Measurements from ENCODE around the gene ZBTB8OS. TPM values are rescaled to one million over a fixed set of nuclear protein-coding genes. Genes with fewer than 3 reads are reported as not detected.

Gene ZBTB8OS
- total RNA-seq, 1 experiment from 2014 or later = 49.2 TPM

DNA sequence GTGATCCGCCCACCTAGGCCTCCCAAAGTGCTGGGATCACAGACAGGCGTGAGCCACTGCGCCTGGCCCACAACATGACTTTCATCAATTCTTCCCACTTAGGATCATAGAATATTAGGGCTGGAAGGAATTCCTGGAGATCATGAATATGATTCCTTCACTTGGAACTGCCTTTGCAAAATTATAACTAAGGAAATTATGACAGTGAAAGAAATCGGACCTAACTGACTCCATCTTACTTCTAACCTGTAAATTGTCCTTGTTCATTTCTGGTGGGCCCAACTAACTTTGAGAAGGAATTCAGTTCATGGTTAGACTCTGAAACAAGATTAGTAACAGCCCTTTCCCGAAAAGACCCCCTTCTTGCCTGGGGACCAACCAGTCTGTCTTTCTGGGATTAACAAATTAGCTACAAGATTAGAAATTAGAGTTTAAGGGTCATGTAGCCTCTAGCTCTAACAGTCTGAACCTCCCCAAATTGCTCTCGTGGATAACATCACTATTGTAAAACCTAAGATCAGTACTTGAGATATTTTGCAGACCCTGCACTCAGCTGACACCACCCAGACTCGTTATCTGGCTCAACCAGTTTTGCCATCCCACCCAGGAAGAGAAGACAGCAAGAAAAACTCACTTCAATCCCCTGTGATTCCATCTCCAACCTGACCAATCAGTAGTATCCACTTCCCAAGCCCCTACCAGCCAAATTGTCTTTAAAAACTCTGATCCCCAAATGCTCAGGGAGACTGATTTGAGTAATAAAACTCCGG is 14.7 kb downstream of the ZBTB8OS start:
- TF ChIP-seq ELF1 (IDR thresholded peaks at IDR 0.05; ENCODE audit: borderline replicate concordance, low read depth) = no peak
- TF ChIP-seq, protein P1, sequence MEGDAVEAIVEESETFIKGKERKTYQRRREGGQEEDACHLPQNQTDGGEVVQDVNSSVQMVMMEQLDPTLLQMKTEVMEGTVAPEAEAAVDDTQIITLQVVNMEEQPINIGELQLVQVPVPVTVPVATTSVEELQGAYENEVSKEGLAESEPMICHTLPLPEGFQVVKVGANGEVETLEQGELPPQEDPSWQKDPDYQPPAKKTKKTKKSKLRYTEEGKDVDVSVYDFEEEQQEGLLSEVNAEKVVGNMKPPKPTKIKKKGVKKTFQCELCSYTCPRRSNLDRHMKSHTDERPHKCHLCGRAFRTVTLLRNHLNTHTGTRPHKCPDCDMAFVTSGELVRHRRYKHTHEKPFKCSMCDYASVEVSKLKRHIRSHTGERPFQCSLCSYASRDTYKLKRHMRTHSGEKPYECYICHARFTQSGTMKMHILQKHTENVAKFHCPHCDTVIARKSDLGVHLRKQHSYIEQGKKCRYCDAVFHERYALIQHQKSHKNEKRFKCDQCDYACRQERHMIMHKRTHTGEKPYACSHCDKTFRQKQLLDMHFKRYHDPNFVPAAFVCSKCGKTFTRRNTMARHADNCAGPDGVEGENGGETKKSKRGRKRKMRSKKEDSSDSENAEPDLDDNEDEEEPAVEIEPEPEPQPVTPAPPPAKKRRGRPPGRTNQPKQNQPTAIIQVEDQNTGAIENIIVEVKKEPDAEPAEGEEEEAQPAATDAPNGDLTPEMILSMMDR (IDR thresholded peaks at IDR 0.05 in 2 of 3, conservative IDR thresholded peaks at IDR 0.05 in 1 of 3; ENCODE audit: borderline replicate concordance in 1 of 3, insufficient read depth in 1 of 3, low read depth in 2 of 3, low read length in 2 of 3) = no peak
- TF ChIP-seq SRF (IDR thresholded peaks at IDR 0.05; ENCODE audit: low read depth) = no peak
- no peak for TF ChIP-seq ZNF274 (IDR thresholded peaks at IDR 0.05; ENCODE audit: low read depth, low read length)
- TF ChIP-seq, protein P2, sequence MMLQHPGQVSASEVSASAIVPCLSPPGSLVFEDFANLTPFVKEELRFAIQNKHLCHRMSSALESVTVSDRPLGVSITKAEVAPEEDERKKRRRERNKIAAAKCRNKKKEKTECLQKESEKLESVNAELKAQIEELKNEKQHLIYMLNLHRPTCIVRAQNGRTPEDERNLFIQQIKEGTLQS (IDR thresholded peaks at IDR 0.05) = no peak
- TF ChIP-seq FOSL1 (IDR thresholded peaks at IDR 0.05; ENCODE audit: low read depth) = no peak
- no peak for TF ChIP-seq SP1 (IDR thresholded peaks at IDR 0.05; ENCODE audit: low read depth)
- TF ChIP-seq CBX3 (IDR thresholded peaks at IDR 0.05; ENCODE audit: low read depth) = no peak
- TF ChIP-seq EGR1 (IDR thresholded peaks at IDR 0.05; ENCODE audit: low read depth) = no peak
- no peak for TF ChIP-seq YY1 (IDR thresholded peaks at IDR 0.05; ENCODE audit: extremely low read depth, insufficient replicate concordance, low read depth, low read length)
- no peak for TF ChIP-seq CEBPB (IDR thresholded peaks at IDR 0.05; ENCODE audit: low read depth)
- TF ChIP-seq, protein P3, sequence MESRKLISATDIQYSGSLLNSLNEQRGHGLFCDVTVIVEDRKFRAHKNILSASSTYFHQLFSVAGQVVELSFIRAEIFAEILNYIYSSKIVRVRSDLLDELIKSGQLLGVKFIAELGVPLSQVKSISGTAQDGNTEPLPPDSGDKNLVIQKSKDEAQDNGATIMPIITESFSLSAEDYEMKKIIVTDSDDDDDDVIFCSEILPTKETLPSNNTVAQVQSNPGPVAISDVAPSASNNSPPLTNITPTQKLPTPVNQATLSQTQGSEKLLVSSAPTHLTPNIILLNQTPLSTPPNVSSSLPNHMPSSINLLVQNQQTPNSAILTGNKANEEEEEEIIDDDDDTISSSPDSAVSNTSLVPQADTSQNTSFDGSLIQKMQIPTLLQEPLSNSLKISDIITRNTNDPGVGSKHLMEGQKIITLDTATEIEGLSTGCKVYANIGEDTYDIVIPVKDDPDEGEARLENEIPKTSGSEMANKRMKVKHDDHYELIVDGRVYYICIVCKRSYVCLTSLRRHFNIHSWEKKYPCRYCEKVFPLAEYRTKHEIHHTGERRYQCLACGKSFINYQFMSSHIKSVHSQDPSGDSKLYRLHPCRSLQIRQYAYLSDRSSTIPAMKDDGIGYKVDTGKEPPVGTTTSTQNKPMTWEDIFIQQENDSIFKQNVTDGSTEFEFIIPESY (IDR thresholded peaks at IDR 0.05; ENCODE audit: extremely low read depth, insufficient replicate concordance, low read length) = no peak
- TF ChIP-seq POLR2AphosphoS5 (IDR thresholded peaks at IDR 0.05; ENCODE audit: low read depth, low read length) = no peak
- TF ChIP-seq, protein P4, sequence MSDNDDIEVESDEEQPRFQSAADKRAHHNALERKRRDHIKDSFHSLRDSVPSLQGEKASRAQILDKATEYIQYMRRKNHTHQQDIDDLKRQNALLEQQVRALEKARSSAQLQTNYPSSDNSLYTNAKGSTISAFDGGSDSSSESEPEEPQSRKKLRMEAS (IDR thresholded peaks at IDR 0.05) = no peak
- TF ChIP-seq POLR2A (IDR thresholded peaks at IDR 0.05; ENCODE audit: borderline replicate concordance, extremely low read depth, insufficient read depth, insufficient read length) = no peak
- TF ChIP-seq SIN3A (IDR thresholded peaks at IDR 0.05; ENCODE audit: low read depth) = no peak
- no peaks in the 10 kb centered on the region for H3K27me3 ChIP-seq (ENCODE audit: insufficient read depth, low read length)
- intact Hi-C loops (cut with micrococcal nuclease) = no loop called here
- DNase-seq (ENCODE audit: low read depth, low spot score) = no peak
- H3K4me1 ChIP-seq (ENCODE audit: control insufficient read depth in 1 of 2, insufficient read depth in 2 of 2, low read length in 2 of 2) = no peaks in the 10 kb centered on the region
- no peak overlapping the region for H3K27ac ChIP-seq (ENCODE audit: low read depth, low read length)
- no peaks in the 10 kb centered on the region for H3K9me3 ChIP-seq (ENCODE audit: control insufficient read depth in 1 of 2, insufficient read depth in 1 of 2, low read depth in 1 of 2, low read length in 2 of 2)
- BruUV-seq (replicated peaks) = no TSS peak
- ChIA-PET CTCF (no interaction called here), POLR2A (no interaction called here), RAD21 (ENCODE audit: low non-redundant PET in 1 of 2, low total read pairs in 2 of 2, uncharacterized antibody in 2 of 2, unreplicated experiment in 2 of 2) (no interaction called here)
- H3K4me3 ChIP-seq (replicated peaks in 1 of 2; ENCODE audit: low read depth in 1 of 2, low read length in 2 of 2) = no peak overlapping the region
- H3K9me2 ChIP-seq (ENCODE audit: insufficient read depth) = no peaks in the 10 kb centered on the region
- ATAC-seq = no peak
- H3K79me2 ChIP-seq (ENCODE audit: insufficient read depth, low read length) = peaks cover 80% of the 10 kb centered on the region
- 0 out of 2 replicates have a peak, but pooled peaks cover 4% of the 10 kb centered on the region for H4K20me1 ChIP-seq (ENCODE audit: insufficient read depth)
- no peak overlapping the region for H3K4me2 ChIP-seq (ENCODE audit: low read length)
- H3K9ac ChIP-seq (ENCODE audit: low read length) = no peak overlapping the region
- H2AFZ ChIP-seq (ENCODE audit: low read depth, low read length, poor library complexity, severe bottlenecking) = no peak overlapping the region
- H3K36me3 ChIP-seq (ENCODE audit: control insufficient read depth in 1 of 2, insufficient read depth in 2 of 2, low read length in 2 of 2) = peaks cover 2 to 4% of the 10 kb centered on the region in 2 experiments; a peak in 1 of 4 replicates

Measured in HCT116 (cell line).